GM21825 (cell line): ENCODE measurements around the gene TTLL11.

ENCODE experiments used
- ATAC-seq: cut with Tn5 transposase; IDR thresholded peaks from one replicate; pipeline ENCODE4 v1.9.1; 2021; ENCODE audit warnings: mild to moderate bottlenecking, moderate library complexity; ENCODE audit not compliant: unreplicated experiment

Gene TTLL11

GRCh38 chr9:121886759-121887485 is 206.2 kb downstream of the TTLL11 start:
- no peak for ATAC-seq

GRCh38 chr9:121885345-121885901 is 207.7 kb downstream of the TTLL11 start:
- ATAC-seq: no peak

- ATAC-seq: no peak
Measured at GRCh38 chr9:121884057-121884541, 209.0 kb downstream of the TTLL11 start.

- no peak for ATAC-seq
Measured at GRCh38 chr9:121883281-121884056, 209.6 kb downstream of the TTLL11 start.

DNA sequence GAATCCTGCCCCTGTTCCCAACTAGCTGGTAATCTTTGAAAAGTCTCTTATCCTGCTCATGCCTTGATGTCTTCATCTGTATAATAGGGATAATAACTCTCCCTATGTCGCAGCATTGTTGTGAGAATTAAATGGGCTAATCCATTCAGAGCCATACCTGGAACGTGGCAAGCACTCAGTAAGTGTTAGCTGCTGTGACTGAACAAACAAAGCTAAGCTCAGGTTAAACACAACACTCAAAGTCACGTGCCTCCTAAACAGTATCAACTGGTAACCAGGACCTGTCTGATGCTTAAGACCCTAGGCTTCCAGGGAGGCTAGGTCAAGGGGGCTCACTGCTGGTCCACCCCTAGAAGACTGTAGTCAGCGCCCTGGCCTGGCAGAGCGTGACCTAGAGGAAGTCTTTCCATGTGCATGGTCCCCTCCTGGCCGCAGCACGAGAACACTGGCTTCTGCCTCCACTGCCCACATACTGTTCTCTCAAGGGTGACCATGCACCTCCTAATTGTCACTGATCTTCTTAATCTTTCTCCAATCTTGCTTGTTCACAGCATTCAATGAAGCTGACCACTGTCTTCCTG is 211.1 kb downstream of the TTLL11 start:
- ATAC-seq: no peak

- no peak for ATAC-seq
Measured at GRCh38 chr9:121880343-121880898, 212.7 kb downstream of the TTLL11 start.

- no peak for ATAC-seq
Measured at GRCh38 chr9:121878271-121878822, 214.8 kb downstream of the TTLL11 start.

DNA sequence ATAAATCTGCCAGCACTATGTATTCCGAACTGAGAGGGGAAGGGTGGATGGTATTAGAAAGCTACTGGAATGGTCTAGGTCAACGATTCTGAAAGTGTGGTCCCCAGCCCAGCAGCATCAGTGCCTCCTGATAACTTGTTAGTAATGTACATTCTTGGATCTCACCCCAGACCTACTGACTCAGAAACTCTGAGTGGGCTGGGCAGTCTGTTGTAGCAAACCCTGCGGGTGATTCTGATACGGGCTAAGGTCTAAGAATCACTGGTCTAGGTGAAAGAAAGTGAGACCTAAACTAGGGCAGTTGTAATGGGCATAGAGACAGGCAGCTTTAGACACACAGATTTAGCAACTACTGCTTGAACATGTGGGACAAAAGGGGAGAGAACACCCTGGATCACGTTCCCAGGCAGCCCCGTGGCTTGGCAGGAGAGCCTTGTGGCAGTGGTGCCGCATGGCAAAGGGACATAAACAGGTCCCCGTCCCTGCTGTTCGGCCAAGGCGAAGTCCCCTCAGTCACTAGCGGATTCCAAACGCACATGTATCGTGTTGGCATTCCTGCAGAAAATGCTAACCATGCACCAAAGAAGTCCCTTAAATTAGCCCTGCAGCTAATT is 216.3 kb downstream of the TTLL11 start:
- no peak for ATAC-seq

DNA sequence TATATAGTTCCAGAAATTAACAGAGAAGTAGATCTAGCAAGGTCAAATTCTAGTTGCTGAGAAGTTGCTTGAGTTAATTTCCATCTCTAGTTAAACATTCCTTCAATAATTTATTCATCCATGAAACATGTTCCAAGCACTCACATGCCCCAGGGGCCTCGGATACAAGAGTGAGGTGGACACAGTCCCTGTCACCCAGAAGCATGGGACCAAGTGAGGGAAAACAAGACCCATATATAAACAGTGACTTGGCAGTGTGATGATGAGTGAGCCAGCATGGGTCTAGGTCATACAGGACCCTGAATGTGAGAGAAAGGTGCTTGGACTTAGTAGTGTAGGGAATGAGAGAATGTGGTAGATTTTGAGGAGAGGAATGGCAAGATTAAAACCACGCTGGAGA is 216.9 kb downstream of the TTLL11 start:
- no peak for ATAC-seq

- no peak for ATAC-seq
Measured at GRCh38 chr9:121874524-121874923, 218.6 kb downstream of the TTLL11 start.

GRCh38 chr9:121871431-121872025 is 221.6 kb downstream of the TTLL11 start:
- ATAC-seq: no peak

- ATAC-seq: no peak
Measured at GRCh38 chr9:121870271-121870670, 222.8 kb downstream of the TTLL11 start.

DNA sequence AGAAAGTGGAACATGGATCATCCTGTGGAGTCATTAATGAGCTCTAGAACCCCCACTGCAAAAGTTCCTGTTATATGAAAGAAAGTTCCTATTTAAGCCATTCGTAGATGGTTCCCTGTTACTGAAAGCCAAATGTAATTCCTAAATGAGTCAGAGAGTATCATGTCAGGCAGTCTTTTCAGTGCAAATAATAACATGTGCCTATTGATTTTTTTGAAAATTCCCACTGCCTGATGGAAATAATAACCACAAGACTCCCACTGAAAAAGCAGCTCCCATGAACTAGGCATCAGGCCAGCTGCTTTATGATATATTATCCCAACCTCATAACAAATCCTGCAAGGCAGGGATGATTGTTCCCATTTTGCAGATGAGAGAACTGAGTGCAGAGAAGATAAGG is 224.5 kb downstream of the TTLL11 start:
- no peak for ATAC-seq

DNA sequence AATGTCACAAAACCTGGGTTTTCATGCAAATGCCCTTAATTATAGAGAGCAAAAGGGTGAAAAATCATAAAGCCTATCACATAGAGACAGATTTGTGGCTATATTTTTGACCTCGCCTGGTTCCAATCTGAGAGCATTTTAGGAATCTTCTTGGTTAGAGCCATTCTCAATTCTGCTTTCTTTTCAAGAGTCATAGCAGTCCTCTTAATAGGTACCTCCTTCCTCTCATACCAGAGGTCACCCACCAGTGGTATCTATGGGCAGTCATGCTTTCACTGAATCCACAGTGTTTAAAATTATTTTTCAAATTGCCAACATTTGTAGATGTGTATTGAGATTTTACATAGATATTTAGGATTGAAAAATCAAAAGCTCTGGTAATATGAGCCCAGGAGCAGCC is 226.2 kb downstream of the TTLL11 start:
- no peak for ATAC-seq

DNA sequence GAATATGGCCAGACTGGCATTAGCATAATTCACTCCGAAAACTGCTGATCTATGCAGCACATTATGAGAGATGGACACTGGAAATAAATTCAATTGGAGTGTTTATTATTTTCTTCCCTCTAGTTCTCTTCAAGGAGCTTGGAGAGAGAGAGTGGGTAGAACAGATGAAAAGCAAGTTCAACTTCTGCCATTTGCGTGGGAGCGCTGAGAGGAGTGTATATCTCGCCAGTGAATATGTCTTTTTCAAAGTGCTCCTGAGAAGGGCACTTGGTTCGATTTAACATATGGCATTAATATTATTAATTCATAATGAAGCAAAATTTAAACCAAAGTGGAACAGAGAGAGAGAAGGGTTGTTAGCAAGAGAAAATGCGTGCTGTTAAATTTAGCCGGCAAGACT is 227.2 kb downstream of the TTLL11 start:
- no peak for ATAC-seq

GRCh38 chr9:121865060-121865459 is 228.0 kb downstream of the TTLL11 start:
- ATAC-seq: no peak

GRCh38 chr9:121863955-121864354 is 229.2 kb downstream of the TTLL11 start:
- ATAC-seq: no peak

- ATAC-seq: no peak
Measured at GRCh38 chr9:121862371-121863332, 230.5 kb downstream of the TTLL11 start.
